PC-3 (cell line): ENCODE data around the gene DRG2. TPM values are rescaled to one million over a fixed set of nuclear protein-coding genes. Genes with fewer than 3 reads are reported as not detected.

Source experiments
- ATAC-seq: fragments of 200-7000 bp; cut with Tn5 transposase; 2 replicates; pipeline ENCODE4 v1.9.1; 2020; ENCODE audit warnings: mild to moderate bottlenecking, moderate library complexity
- BruUV-seq: library from RNA; stranded (reverse); fragments of 400-500 nt; replicated peaks from 2 replicates; lab custom pipeline; 2021; lab: Mats Ljungman, UMichigan
- CTCF ChIA-PET: fragments of 300-600 bp; sonication (Branson Sonifier 250); formaldehyde crosslinking; loops from one replicate; lab custom pipeline; 2022; ENCODE audit warnings: antibody characterized with exemption; lab: Charles Lee
- POLR2A ChIA-PET: fragments of 300-600 bp; sonication (Branson Sonifier 250); formaldehyde crosslinking; loops from one replicate; lab custom pipeline; 2022; ENCODE audit warnings: antibody characterized with exemption; ENCODE audit not compliant: unreplicated experiment; lab: Charles Lee
- DNase-seq: peaks from one replicate; pipeline ENCODE4 v3.0.0-alpha.2; 2015
- H2AFZ ChIP-seq: fragments of 300-600 bp; sonication (generic); 2 replicates; pipeline ENCODE4 v1.6.0; 2016; ENCODE audit warnings: antibody characterized with exemption, low read length
- H3F3A ChIP-seq: fragments of 300-600 bp; sonication (generic); one replicate; pipeline ENCODE4 v1.6.0; 2017; ENCODE audit warnings: antibody characterized with exemption, low read length, control low read depth, mild to moderate bottlenecking; ENCODE audit not compliant: unreplicated experiment
- H3K27ac ChIP-seq: fragments of 300-600 bp; sonication (generic); 2 replicates; pipeline ENCODE4 v1.5.1; 2016; ENCODE audit warnings: mild to moderate bottlenecking, low read length
- H3K27me3 ChIP-seq: fragments of 300-600 bp; sonication (generic); 2 replicates; pipeline ENCODE4 v1.6.1; 2016; ENCODE audit warnings: low read length, mixed read lengths
- H3K36me3 ChIP-seq: fragments of 300-600 bp; sonication (generic); 2 replicates; pipeline ENCODE4 v1.6.1; 2016; ENCODE audit warnings: low read depth, mixed run types, low read length, mixed read lengths
- H3K4me1 ChIP-seq: fragments of 300-600 bp; sonication (generic); 2 replicates; pipeline ENCODE4 v1.5.1; 2016; ENCODE audit warnings: low read length; ENCODE audit not compliant: insufficient read depth
- H3K4me2 ChIP-seq: fragments of 300-600 bp; sonication (generic); 2 replicates; pipeline ENCODE4 v1.6.0; 2016; ENCODE audit warnings: low read length
- H3K4me3 ChIP-seq: fragments of 300-600 bp; sonication (generic); 2 replicates; pipeline ENCODE4 v1.5.1; 2016; ENCODE audit warnings: mild to moderate bottlenecking, low read length, mixed read lengths
- H3K79me2 ChIP-seq: fragments of 300-600 bp; sonication (generic); 2 replicates; pipeline ENCODE4 v1.6.1; 2017; ENCODE audit warnings: low read length, mixed read lengths
- H3K9ac ChIP-seq: fragments of 300-600 bp; sonication (generic); 2 replicates; pipeline ENCODE4 v1.6.0; 2016; ENCODE audit warnings: mild to moderate bottlenecking, low read length
- H3K9me2 ChIP-seq: fragments of 300-600 bp; sonication (generic); replicated peaks from 2 replicates; pipeline ENCODE4 v1.6.1; 2016; ENCODE audit warnings: mixed run types, low read length, mixed read lengths
- H3K9me3 ChIP-seq: fragments of 300-600 bp; sonication (generic); 2 replicates; pipeline ENCODE4 v1.6.1; 2016; ENCODE audit warnings: low read length, mixed read lengths
- H4K20me1 ChIP-seq: fragments of 300-600 bp; sonication (generic); 2 replicates; pipeline ENCODE4 v1.6.1; 2016; ENCODE audit warnings: low read length, mixed read lengths
- EZH2 ChIP-seq: fragments of 300-600 bp; sonication (generic); IDR thresholded peaks from one replicate; pipeline ENCODE4 v1.6.1; 2017; ENCODE audit warnings: antibody characterized with exemption, mild to moderate bottlenecking, low read length; ENCODE audit not compliant: unreplicated experiment
- EZH2phosphoT487 ChIP-seq: fragments of 300-600 bp; sonication (generic); IDR thresholded peaks from 2 replicates; pipeline ENCODE4 v1.6.1; 2018; ENCODE audit warnings: mild to moderate bottlenecking, antibody characterized with exemption, low read length, borderline replicate concordance
- intact Hi-C: fragments of 100-400 bp; cut with micrococcal nuclease; formaldehyde crosslinking; loops from 2 replicates; pipeline ENCODE4 v1.9.0; 2023
- total RNA-seq: library from RNA; depleted of rRNA; stranded (reverse); fragments of >200 nt; gene quantifications from 2 replicates; pipeline ENCODE4 v1.2.3, GENCODE V29; 2014
- TF ChIP-seq, protein P1 (sequence below): fragments of 300-600 bp; sonication (generic); conservative IDR thresholded peaks from 2 replicates; pipeline ENCODE4 v1.5.1; 2017; ENCODE audit warnings: antibody characterized with exemption, low read depth, mild to moderate bottlenecking, low read length

DRG2 gene
- total RNA-seq, 1 experiment from 2014 or later: 102 TPM

DNA sequence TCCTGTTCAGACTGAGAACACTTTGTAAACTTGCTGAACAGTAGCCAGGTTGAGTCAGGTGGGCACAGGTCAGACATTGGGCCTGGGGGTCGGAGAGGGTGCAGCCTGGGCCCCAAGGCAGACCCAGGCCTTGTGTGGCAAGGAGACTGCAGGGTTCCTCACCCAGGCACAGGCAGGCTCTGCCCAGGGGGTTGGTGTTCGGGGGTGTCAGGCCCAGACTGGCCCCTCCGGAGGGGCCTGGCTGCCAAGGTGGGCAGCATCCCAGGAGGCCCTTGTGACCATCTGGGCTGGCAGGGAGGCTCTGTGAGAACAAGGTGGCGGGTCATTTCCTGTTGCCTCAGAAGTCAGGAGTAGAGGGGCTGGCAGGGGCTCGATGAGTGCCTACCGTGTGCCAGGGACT is 20.2 kb downstream of the DRG2 start:
- no peaks in the 10 kb centered on the region for H4K20me1 ChIP-seq
- H2AFZ ChIP-seq: no peak overlapping the region
- intact Hi-C loops: no loop called here
- DNase-seq: no peak
- ChIA-PET CTCF (no interaction called here), POLR2A (no interaction called here)
- H3K9me2 ChIP-seq: no peaks in the 10 kb centered on the region
- TF ChIP-seq EZH2phosphoT487 (no peak), EZH2 (no peak)
- TF ChIP-seq, protein P1, sequence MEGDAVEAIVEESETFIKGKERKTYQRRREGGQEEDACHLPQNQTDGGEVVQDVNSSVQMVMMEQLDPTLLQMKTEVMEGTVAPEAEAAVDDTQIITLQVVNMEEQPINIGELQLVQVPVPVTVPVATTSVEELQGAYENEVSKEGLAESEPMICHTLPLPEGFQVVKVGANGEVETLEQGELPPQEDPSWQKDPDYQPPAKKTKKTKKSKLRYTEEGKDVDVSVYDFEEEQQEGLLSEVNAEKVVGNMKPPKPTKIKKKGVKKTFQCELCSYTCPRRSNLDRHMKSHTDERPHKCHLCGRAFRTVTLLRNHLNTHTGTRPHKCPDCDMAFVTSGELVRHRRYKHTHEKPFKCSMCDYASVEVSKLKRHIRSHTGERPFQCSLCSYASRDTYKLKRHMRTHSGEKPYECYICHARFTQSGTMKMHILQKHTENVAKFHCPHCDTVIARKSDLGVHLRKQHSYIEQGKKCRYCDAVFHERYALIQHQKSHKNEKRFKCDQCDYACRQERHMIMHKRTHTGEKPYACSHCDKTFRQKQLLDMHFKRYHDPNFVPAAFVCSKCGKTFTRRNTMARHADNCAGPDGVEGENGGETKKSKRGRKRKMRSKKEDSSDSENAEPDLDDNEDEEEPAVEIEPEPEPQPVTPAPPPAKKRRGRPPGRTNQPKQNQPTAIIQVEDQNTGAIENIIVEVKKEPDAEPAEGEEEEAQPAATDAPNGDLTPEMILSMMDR: no peak
- BruUV-seq: no TSS peak
- no peak for ATAC-seq
- no peak overlapping the region for H3K9ac ChIP-seq
- H3K9me3 ChIP-seq: no peaks in the 10 kb centered on the region
- H3K27me3 ChIP-seq: no peaks in the 10 kb centered on the region
- no peak overlapping the region for H3K4me2 ChIP-seq
- no peaks in the 10 kb centered on the region for H3K79me2 ChIP-seq
- H3K4me1 ChIP-seq: no peaks in the 10 kb centered on the region
- H3K4me3 ChIP-seq: no peak overlapping the region
- H3F3A ChIP-seq: no peaks in the 10 kb centered on the region
- H3K36me3 ChIP-seq: peaks cover 12% of the 10 kb centered on the region
- H3K27ac ChIP-seq: no peak overlapping the region

DNA sequence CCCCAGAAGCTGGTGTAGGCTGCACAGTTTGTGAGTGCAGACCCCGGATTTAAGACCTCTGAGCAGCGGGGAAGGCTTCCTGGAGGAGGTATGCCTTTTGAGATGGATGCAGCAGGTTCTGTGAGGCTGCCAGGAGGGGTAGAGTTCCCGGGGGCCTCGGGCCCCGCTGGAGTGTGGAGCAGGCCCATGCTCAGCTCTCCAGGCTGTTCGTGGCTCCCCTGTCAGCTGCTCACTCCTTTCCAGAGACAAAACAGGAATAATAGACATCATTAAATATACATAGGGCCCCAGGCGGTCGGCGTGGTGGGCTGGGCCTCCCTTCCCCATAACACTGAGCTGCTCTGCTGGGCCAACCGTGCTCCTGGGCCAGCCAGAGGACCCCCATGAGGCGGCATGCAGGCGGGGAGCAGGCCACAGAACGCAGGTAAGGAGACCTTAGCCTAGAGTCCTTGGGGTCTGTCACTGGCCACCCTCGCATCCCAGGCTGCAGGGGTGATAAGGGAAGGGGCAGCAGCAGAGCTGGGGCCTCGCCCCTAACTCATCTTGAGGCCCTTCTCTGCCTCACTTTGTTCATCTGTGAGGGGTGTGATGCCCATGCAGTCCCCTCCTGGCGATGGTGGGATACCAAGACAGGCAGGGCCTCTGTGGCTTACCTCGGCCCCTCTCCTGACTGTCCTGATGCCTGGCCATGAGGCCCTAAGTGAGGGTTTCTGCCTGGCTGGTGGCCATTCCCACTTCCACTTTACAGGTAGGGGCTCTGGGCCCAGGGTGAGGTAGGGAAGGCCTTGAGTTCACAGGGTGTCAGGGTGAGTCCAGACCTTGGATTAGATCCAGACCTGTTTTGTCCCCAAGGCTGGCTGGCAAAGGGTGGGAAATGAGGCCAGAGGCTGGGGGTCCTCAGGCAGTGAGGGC is 20.9 kb downstream of the DRG2 start, which contains the start of gene MYO15A:
MYO15A (plus strand) TSS at position 356 of the 912 bp plus-strand sequence. CDS start 10,045 bp downstream, outside the sequence.
- Histone ChIP-seq H3K79me2 (no peaks in the 10 kb centered on the region), H3K4me1 (no peaks in the 10 kb centered on the region), H3F3A (no peaks in the 10 kb centered on the region), H3K36me3 (peaks cover 12% of the 10 kb centered on the region), H3K27ac (no peak within 1 kb of the TSS), H3K4me2 (no peak within 1 kb of the TSS), H3K9ac (no peak within 1 kb of the TSS), H3K27me3 (no peaks in the 10 kb centered on the region), H3K9me2 (no peaks in the 10 kb centered on the region), H3K9me3 (no peaks in the 10 kb centered on the region), H3K4me3 (no peak within 1 kb of the TSS), H4K20me1 (no peaks in the 10 kb centered on the region), H2AFZ (no peak within 1 kb of the TSS)
- BruUV-seq: TSS peak; percentile 9
- ATAC-seq (no peak), DNase-seq (no peak)
- POLR2A ChIA-PET: no interaction called here
- TF ChIP-seq, protein P1: no peak
- TF ChIP-seq EZH2phosphoT487 (no peak), EZH2 (no peak)
- intact Hi-C loops: no loop called here
- CTCF ChIA-PET: no interaction called here
